Measurements from ENCODE around the gene NUP160. TPM values are rescaled to one million over a fixed set of nuclear protein-coding genes. Genes with fewer than 3 reads are reported as not detected.

NUP160 gene
- total RNA-seq, 1 donor from 2014 or later: 82.7 TPM

GRCh38 chr11:47786373-47786772 is 61.8 kb downstream of the NUP160 start:
- H3K4me3 Mint-ChIP-seq (ENCODE audit: low read depth): no peak overlapping the region
- no peak overlapping the region for H3K27ac Mint-ChIP-seq
- DNase-seq (ENCODE audit: low spot score, unreplicated experiment): no peak
- TF ChIP-seq CTCF (IDR thresholded peaks at IDR 0.05; ENCODE audit: unreplicated experiment): no peak
- peaks cover 30% of the 10 kb centered on the region for H3K36me3 Mint-ChIP-seq (ENCODE audit: insufficient read depth)
- H3K27me3 Mint-ChIP-seq: no peaks in the 10 kb centered on the region
- H3K9me3 Mint-ChIP-seq (ENCODE audit: low read depth): no peaks in the 10 kb centered on the region
- no peaks in the 10 kb centered on the region for H3K4me1 Mint-ChIP-seq (ENCODE audit: low read depth)

DNA sequence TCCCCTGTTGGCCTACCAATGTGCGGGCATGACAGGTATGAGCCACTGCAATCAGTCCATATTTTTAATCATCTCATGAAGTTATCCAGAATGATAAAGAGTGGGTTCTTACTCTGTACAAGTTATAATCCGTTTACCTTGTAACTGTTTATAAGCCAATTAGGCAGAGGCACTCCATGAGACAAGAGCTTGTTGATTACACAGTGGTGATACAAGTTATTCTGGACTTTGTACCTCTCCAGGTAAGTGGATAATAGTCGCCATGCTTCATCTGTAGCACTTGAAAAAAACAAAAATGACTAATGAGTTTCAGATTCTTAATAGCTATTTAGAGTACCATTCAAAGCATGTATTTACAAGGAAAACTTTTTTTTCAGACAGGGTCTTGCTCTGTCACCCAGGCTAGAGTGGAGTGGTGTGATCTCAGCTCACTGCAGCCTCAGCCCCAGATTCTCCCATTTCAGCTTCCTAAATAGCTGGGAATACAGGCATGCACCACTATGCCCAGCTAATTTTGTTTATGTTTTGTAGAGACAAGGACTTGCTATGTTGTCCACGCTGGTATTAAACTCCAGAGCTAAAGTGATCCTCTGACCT is 63.3 kb downstream of the NUP160 start:
- Mint-ChIP-seq H3K4me3 (ENCODE audit: low read depth) (no peak overlapping the region), H3K9me3 (ENCODE audit: low read depth) (no peaks in the 10 kb centered on the region), H3K27ac (no peak overlapping the region), H3K27me3 (no peaks in the 10 kb centered on the region), H3K4me1 (ENCODE audit: low read depth) (no peaks in the 10 kb centered on the region), H3K36me3 (ENCODE audit: insufficient read depth) (peaks cover 29% of the 10 kb centered on the region)
- no peak for DNase-seq (ENCODE audit: low spot score, unreplicated experiment)
- TF ChIP-seq CTCF (IDR thresholded peaks at IDR 0.05; ENCODE audit: unreplicated experiment): no peak

DNA sequence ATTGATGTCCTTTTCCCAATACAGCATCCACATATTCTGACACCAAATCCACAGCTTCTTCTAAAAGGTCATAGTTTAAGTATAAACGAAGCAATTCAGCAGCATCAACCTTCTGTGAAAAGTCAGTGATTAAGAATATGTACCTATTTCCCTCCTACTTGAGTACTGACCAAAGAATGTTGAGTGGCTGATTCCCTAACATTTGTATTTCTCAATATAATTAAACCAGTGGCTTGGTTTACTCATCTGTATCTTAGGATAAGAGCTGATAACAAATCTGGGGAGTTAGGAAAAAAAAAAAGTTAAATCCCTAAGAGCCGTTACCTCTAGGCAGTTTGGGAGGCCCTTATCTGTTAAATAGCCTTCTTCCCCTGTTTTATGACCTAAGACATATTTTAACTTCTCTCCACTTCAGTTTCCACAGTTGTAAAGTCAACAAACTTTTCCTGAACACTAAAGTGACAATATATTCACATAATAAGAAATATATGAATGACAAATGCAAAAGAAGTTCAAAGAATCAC is 65.0 kb downstream of the NUP160 start:
- DNase-seq (ENCODE audit: low spot score, unreplicated experiment): no peak
- Mint-ChIP-seq H3K27ac (no peak overlapping the region), H3K4me1 (ENCODE audit: low read depth) (no peaks in the 10 kb centered on the region), H3K9me3 (ENCODE audit: low read depth) (no peaks in the 10 kb centered on the region), H3K36me3 (ENCODE audit: insufficient read depth) (peaks cover 26% of the 10 kb centered on the region), H3K4me3 (ENCODE audit: low read depth) (no peak overlapping the region), H3K27me3 (no peaks in the 10 kb centered on the region)
- TF ChIP-seq CTCF (IDR thresholded peaks at IDR 0.05; ENCODE audit: unreplicated experiment): no peak

DNA sequence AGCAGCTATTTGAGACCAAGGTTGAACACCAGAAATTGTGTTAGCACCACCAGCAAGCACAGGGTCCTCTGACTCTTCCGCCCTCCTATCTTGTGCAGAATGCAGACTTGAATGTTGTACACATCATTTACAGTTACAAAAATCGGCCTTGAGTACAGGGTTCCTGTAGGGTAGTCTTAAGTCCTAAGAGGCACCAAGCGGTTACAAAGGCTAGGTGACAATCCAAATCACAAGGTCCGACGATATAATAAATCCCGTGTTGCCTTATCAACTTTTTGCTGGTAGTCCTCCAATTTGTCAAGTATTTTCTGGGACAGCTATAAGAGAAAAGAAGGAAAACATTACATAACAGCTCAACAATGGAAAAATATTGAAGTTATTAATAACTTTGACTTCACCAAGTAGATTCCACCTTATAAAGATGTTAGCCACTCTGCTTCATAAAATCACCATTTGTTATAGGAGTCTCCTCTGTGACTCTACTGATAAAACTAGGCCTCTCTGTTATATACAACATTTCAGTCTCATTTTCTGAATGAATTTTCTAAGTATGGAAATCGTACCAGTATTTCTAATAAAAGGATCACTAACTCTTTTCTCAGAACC is 69.2 kb downstream of the NUP160 start:
- no peak for DNase-seq (ENCODE audit: low spot score, unreplicated experiment)
- no peak for TF ChIP-seq CTCF (IDR thresholded peaks at IDR 0.05; ENCODE audit: unreplicated experiment)
- Mint-ChIP-seq H3K27ac (no peak overlapping the region), H3K27me3 (no peaks in the 10 kb centered on the region), H3K4me1 (ENCODE audit: low read depth) (no peaks in the 10 kb centered on the region), H3K4me3 (ENCODE audit: low read depth) (no peak overlapping the region), H3K36me3 (ENCODE audit: insufficient read depth) (peaks cover 24% of the 10 kb centered on the region), H3K9me3 (ENCODE audit: low read depth) (no peaks in the 10 kb centered on the region)

- TF ChIP-seq CTCF (IDR thresholded peaks at IDR 0.05; ENCODE audit: unreplicated experiment): no peak
- H3K9me3 Mint-ChIP-seq (ENCODE audit: low read depth): no peaks in the 10 kb centered on the region
- peaks cover 7% of the 10 kb centered on the region for H3K4me1 Mint-ChIP-seq (ENCODE audit: low read depth)
- no peak overlapping the region for H3K27ac Mint-ChIP-seq
- peaks cover 15% of the 10 kb centered on the region for H3K36me3 Mint-ChIP-seq (ENCODE audit: insufficient read depth)
- DNase-seq (ENCODE audit: low spot score, unreplicated experiment): no peak
- no peak overlapping the region for H3K4me3 Mint-ChIP-seq (ENCODE audit: low read depth)
- H3K27me3 Mint-ChIP-seq: no peaks in the 10 kb centered on the region
These were observed 72.8 kb downstream of the NUP160 start for GRCh38 chr11:47775240-47775869.

Data from progenitor cell of endocrine pancreas (in vitro differentiated cells).